OCI-LY3 (cell line): ENCODE data around the gene CALHM5.

ENCODE experiments used
- H2AFZ ChIP-seq: fragments of 200-600, 300-600 bp; shearing (Covaris generic); 2 replicates; pipeline ENCODE4 v1.6.0; 2014; ENCODE audit warnings: antibody characterized with exemption, low read depth, low read length
- H3K27ac ChIP-seq: fragments of 200-600, 300-600 bp; sonication (generic); 2 replicates; pipeline ENCODE4 v1.5.1; 2014; ENCODE audit warnings: mild to moderate bottlenecking, low read length, moderate library complexity, mixed read lengths
- H3K27me3 ChIP-seq: fragments of 200-600, 300-600 bp; sonication (generic); 2 replicates; pipeline ENCODE4 v1.6.1; 2014; ENCODE audit warnings: low read depth, low read length, mixed read lengths
- H3K36me3 ChIP-seq: fragments of 200-600, 300-600 bp; sonication (generic); replicated peaks from 2 replicates; pipeline ENCODE3; 2014; ENCODE audit warnings: low read depth, low read length, mixed read lengths
- H3K4me1 ChIP-seq: fragments of 300-600, 200-600 bp; sonication (generic); 2 replicates; pipeline ENCODE4 v1.6.1; 2014; ENCODE audit warnings: low read length, mixed read lengths
- H3K4me2 ChIP-seq: fragments of 200-600, 300-600 bp; sonication (generic); 2 replicates; pipeline ENCODE4 v1.6.1; 2014; ENCODE audit warnings: low read length, mixed read lengths
- H3K4me3 ChIP-seq: fragments of 300-600, 200-600 bp; sonication (generic); 2 replicates; pipeline ENCODE4 v1.5.1; 2014; ENCODE audit warnings: antibody characterized with exemption, mild to moderate bottlenecking, low read length, moderate library complexity
- H3K79me2 ChIP-seq: fragments of 300-600, 200-600 bp; shearing (Covaris generic); 2 replicates; pipeline ENCODE4 v1.6.1; 2014; ENCODE audit warnings: mild to moderate bottlenecking, low read length, mixed read lengths
- H3K9ac ChIP-seq: fragments of 300-600, 200-600 bp; shearing (Covaris generic); 2 replicates; pipeline ENCODE4 v1.6.0; 2014; ENCODE audit warnings: mild to moderate bottlenecking, low read length, moderate library complexity
- H3K9me3 ChIP-seq: fragments of 200-600, 300-600 bp; shearing (Covaris generic); 2 replicates; pipeline ENCODE4 v1.6.1; 2014; ENCODE audit warnings: low read length, mixed read lengths; ENCODE audit not compliant: insufficient read depth
- H4K20me1 ChIP-seq: fragments of 200-600, 300-600 bp; sonication (generic); 2 replicates; pipeline ENCODE4 v1.6.1; 2016; ENCODE audit warnings: low read length, mixed read lengths; ENCODE audit not compliant: insufficient read depth
- EZH2phosphoT487 ChIP-seq: fragments of 200-600 bp; shearing (Covaris generic); IDR thresholded peaks from 2 replicates; pipeline ENCODE4 v1.6.1; 2018; ENCODE audit warnings: antibody characterized with exemption, mixed run types, low read depth
- TF ChIP-seq, protein P1 (sequence below): fragments of 200-600, 300-600 bp; sonication (generic); IDR thresholded peaks from 2 replicates; pipeline ENCODE4 v1.5.1; 2014; ENCODE audit warnings: antibody characterized with exemption, low read length, low read depth

Gene CALHM5

DNA sequence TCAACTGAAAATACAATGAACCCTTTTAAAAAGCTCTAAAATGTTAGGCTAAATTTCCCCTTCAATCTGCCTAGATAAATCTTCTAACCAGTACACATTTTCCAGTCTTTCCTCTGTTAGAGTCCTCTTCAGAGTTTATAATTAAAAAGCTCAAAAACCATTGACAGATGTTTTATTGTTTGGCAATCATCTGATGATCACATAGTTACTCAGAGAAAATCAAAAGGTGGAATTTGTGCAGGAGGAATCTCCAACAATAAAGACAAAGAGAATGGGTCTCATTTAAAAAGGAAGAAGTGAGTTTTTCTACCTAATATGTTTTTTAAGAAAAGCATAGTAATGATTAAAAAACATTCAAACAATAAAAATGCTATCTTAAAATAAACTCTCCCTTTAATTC is 31.0 kb downstream of the CALHM5 start:
- no peak overlapping the region for H3K4me3 ChIP-seq
- TF ChIP-seq, protein P1, sequence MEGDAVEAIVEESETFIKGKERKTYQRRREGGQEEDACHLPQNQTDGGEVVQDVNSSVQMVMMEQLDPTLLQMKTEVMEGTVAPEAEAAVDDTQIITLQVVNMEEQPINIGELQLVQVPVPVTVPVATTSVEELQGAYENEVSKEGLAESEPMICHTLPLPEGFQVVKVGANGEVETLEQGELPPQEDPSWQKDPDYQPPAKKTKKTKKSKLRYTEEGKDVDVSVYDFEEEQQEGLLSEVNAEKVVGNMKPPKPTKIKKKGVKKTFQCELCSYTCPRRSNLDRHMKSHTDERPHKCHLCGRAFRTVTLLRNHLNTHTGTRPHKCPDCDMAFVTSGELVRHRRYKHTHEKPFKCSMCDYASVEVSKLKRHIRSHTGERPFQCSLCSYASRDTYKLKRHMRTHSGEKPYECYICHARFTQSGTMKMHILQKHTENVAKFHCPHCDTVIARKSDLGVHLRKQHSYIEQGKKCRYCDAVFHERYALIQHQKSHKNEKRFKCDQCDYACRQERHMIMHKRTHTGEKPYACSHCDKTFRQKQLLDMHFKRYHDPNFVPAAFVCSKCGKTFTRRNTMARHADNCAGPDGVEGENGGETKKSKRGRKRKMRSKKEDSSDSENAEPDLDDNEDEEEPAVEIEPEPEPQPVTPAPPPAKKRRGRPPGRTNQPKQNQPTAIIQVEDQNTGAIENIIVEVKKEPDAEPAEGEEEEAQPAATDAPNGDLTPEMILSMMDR = no peak
- no peak for TF ChIP-seq EZH2phosphoT487
- H3K9me3 ChIP-seq = no peaks in the 10 kb centered on the region
- no peak overlapping the region for H3K27ac ChIP-seq
- no peak overlapping the region for H3K9ac ChIP-seq
- H4K20me1 ChIP-seq = no peaks in the 10 kb centered on the region
- peaks cover 21% of the 10 kb centered on the region for H3K27me3 ChIP-seq
- H3K79me2 ChIP-seq = no peaks in the 10 kb centered on the region
- H3K4me1 ChIP-seq = peaks cover 3% of the 10 kb centered on the region; the same call in 1 of the 2 replicates
- no peak overlapping the region for H2AFZ ChIP-seq
- H3K36me3 ChIP-seq = no peaks in the 10 kb centered on the region
- no peak overlapping the region for H3K4me2 ChIP-seq

GRCh38 chr6:116543149-116543548 is 31.7 kb downstream of the CALHM5 start:
- Histone ChIP-seq H3K79me2 (no peaks in the 10 kb centered on the region), H3K4me3 (no peak overlapping the region), H2AFZ (no peak overlapping the region), H3K27ac (no peak overlapping the region), H4K20me1 (no peaks in the 10 kb centered on the region), H3K9me3 (no peaks in the 10 kb centered on the region), H3K4me2 (no peak overlapping the region), H3K27me3 (peaks cover 21% of the 10 kb centered on the region), H3K9ac (no peak overlapping the region), H3K36me3 (no peaks in the 10 kb centered on the region), H3K4me1 (peaks cover 3% of the 10 kb centered on the region; the same call in 1 of the 2 replicates)
- TF ChIP-seq, protein P1 = no peak
- no peak for TF ChIP-seq EZH2phosphoT487

DNA sequence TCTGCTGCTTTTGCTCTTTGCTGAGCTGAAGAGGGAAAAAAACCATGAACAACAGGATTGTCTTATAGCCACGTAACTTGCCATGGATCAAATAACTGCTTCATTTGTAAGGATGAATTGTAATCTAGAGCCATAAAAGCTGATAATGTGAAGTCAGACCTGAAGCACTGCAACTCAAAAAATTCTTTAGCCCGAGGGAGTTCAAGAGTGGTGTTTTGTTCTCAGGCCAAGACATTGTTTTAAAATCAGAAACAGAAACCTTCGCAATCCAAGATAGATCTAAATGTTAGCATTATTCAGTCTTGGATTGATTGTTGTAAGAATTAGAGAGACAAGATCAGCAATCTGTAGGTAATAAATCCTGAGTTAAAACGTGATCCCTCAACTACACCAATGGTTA is 34.2 kb downstream of the CALHM5 start, which contains the start of gene TRAPPC3L:
Gene TRAPPC3L, minus strand, starts transcription at position 34 of the 400 bp plus-strand sequence. CDS start 170 bp downstream, outside the sequence.
- H4K20me1 ChIP-seq = no peaks in the 10 kb centered on the region
- H3K9me3 ChIP-seq = no peaks in the 10 kb centered on the region
- H3K27ac ChIP-seq = no peak within 1 kb of the TSS
- H3K36me3 ChIP-seq = no peaks in the 10 kb centered on the region
- TF ChIP-seq, protein P1 = no peak
- no peak for TF ChIP-seq EZH2phosphoT487
- H2AFZ ChIP-seq = no peak within 1 kb of the TSS
- peaks cover 3% of the 10 kb centered on the region; the same call in 1 of the 2 replicates for H3K4me1 ChIP-seq
- H3K79me2 ChIP-seq = no peaks in the 10 kb centered on the region
- H3K4me3 ChIP-seq = no peak within 1 kb of the TSS
- H3K9ac ChIP-seq = no peak within 1 kb of the TSS
- peaks cover 20% of the 10 kb centered on the region for H3K27me3 ChIP-seq
- no peak within 1 kb of the TSS for H3K4me2 ChIP-seq

GRCh38 chr6:116547358-116547757 is 35.9 kb downstream of the CALHM5 start:
- Histone ChIP-seq H3K27me3 (peaks cover 10% of the 10 kb centered on the region), H3K9ac (no peak overlapping the region), H3K27ac (no peak overlapping the region), H3K4me2 (no peak overlapping the region), H3K79me2 (no peaks in the 10 kb centered on the region), H4K20me1 (no peaks in the 10 kb centered on the region), H3K9me3 (no peaks in the 10 kb centered on the region), H3K4me1 (no peaks in the 10 kb centered on the region), H2AFZ (no peak overlapping the region), H3K36me3 (no peaks in the 10 kb centered on the region), H3K4me3 (no peak overlapping the region)
- TF ChIP-seq, protein P1 = no peak
- TF ChIP-seq EZH2phosphoT487 = no peak
